Panc1 (cell line): Measurements from ENCODE around the gene ARID1A.

Experiments
- POLR2AphosphoS5 ChIP-seq: IDR thresholded peaks from 2 replicates; pipeline ENCODE4 v1.6.1; 2012; ENCODE audit warnings: mild to moderate bottlenecking, low read depth, low read length, moderate library complexity
- SIN3A ChIP-seq: IDR thresholded peaks from 2 replicates; pipeline ENCODE4 v1.6.1; 2012; ENCODE audit warnings: low read depth, mild to moderate bottlenecking, low read length, moderate library complexity, borderline replicate concordance; ENCODE audit not compliant: insufficient read depth
- TF ChIP-seq, protein P1 (sequence below): fragments of 450-650 bp; IDR thresholded peaks from 2 replicates; pipeline ENCODE4 v1.5.1; 2017; ENCODE audit warnings: mild to moderate bottlenecking

DNA sequence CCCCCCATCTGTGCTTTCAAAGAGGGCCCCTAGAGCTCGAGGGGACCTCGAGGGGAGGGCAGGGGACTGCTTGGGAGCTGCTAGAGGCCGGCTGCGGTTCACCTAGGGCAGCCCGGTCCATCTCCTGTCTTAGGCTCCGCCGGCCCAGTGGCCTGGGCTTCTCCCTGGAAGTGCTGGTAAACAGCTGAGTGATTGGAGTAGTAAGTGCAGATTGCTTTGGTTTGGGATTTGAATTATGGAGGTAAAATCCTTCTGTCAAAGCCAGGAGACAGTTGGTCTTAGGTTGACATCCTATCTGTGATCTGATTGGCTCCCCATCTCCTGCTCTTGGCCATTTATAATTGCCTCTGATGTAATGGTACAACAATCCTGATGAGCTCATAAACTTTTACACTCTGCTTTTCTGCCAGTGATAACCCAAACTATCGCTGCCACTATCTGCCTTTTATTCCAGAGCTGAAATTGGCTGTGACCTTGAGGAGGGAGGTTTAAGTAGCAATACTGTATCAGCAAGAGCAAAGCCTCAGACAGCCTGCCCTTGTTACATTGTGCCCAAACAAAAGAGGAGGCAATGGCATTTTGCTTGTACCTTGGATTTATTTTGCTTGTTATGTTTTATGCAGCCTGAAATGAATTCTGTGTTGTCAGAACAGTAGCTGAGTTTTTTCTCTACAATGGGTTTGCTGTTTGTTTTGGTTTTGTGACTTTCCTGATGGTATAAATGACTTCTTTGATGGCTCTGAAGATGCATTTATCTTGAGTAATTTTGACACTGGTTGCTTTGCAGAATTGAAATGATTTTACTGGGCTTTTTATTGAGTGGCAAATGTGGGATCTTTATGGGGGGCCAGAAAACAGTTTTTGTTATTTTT is 2.4 kb downstream of the ARID1A start:
- TF ChIP-seq, protein P1, sequence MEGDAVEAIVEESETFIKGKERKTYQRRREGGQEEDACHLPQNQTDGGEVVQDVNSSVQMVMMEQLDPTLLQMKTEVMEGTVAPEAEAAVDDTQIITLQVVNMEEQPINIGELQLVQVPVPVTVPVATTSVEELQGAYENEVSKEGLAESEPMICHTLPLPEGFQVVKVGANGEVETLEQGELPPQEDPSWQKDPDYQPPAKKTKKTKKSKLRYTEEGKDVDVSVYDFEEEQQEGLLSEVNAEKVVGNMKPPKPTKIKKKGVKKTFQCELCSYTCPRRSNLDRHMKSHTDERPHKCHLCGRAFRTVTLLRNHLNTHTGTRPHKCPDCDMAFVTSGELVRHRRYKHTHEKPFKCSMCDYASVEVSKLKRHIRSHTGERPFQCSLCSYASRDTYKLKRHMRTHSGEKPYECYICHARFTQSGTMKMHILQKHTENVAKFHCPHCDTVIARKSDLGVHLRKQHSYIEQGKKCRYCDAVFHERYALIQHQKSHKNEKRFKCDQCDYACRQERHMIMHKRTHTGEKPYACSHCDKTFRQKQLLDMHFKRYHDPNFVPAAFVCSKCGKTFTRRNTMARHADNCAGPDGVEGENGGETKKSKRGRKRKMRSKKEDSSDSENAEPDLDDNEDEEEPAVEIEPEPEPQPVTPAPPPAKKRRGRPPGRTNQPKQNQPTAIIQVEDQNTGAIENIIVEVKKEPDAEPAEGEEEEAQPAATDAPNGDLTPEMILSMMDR: no peak
- TF ChIP-seq POLR2AphosphoS5 (peak; percentile 54), SIN3A (peak; percentile 87)
